ENCODE data around the gene RAB40AL. TPM values are rescaled to one million over a fixed set of nuclear protein-coding genes. Genes with fewer than 3 reads are reported as not detected.

The RAB40AL gene
- total and polyA plus RNA-seq, 2 experiments from 2014 or later = 0.34 to 0.83 TPM

GRCh38 chrX:102892103-102892502 is 45.0 kb upstream of the RAB40AL start:
- Histone ChIP-seq H3K4me1 (ENCODE audit: insufficient read depth) (no peaks in the 10 kb centered on the region), H3K27ac (ENCODE audit: low read depth) (no peak overlapping the region), H4K20me1 (replicated peaks; ENCODE audit: insufficient read depth) (no peaks in the 10 kb centered on the region), H3K9me2 (ENCODE audit: insufficient read depth) (no peaks in the 10 kb centered on the region), H3K4me2 (no peak overlapping the region), H2AFZ (no peak overlapping the region), H3F3A (replicated peaks; ENCODE audit: low read depth) (no peaks in the 10 kb centered on the region), H3K36me3 (ENCODE audit: insufficient read depth) (no peaks in the 10 kb centered on the region), H3K79me2 (replicated peaks; ENCODE audit: insufficient read depth) (no peaks in the 10 kb centered on the region), H3K27me3 (ENCODE audit: insufficient read depth) (no peaks in the 10 kb centered on the region), H3K4me3 (no peak overlapping the region)
- no peaks in the 10 kb centered on the region for H3K4me1 Mint-ChIP-seq
- ATAC-seq (no peak), DNase-seq (ENCODE audit: low spot score) (no peak)
- no peak overlapping the region for H3K27ac Mint-ChIP-seq
- H3K4me3 Mint-ChIP-seq = no peak overlapping the region
- no peak for TF ChIP-seq JUNB (IDR thresholded peaks at IDR 0.05; ENCODE audit: unreplicated experiment)
- no peak for TF ChIP-seq EZH2phosphoT487 (IDR thresholded peaks at IDR 0.05; ENCODE audit: unreplicated experiment)
- no peak for TF ChIP-seq ZNF114 (CRISPR knock-in tag; IDR thresholded peaks at IDR 0.05)
- TF ChIP-seq, protein P1, sequence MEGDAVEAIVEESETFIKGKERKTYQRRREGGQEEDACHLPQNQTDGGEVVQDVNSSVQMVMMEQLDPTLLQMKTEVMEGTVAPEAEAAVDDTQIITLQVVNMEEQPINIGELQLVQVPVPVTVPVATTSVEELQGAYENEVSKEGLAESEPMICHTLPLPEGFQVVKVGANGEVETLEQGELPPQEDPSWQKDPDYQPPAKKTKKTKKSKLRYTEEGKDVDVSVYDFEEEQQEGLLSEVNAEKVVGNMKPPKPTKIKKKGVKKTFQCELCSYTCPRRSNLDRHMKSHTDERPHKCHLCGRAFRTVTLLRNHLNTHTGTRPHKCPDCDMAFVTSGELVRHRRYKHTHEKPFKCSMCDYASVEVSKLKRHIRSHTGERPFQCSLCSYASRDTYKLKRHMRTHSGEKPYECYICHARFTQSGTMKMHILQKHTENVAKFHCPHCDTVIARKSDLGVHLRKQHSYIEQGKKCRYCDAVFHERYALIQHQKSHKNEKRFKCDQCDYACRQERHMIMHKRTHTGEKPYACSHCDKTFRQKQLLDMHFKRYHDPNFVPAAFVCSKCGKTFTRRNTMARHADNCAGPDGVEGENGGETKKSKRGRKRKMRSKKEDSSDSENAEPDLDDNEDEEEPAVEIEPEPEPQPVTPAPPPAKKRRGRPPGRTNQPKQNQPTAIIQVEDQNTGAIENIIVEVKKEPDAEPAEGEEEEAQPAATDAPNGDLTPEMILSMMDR (conservative IDR thresholded peaks at IDR 0.05; ENCODE audit: low read depth in 2 of 2) = no peak
- no peak for TF ChIP-seq EZH2 (IDR thresholded peaks at IDR 0.05; ENCODE audit: low read depth, unreplicated experiment)
- TF ChIP-seq POLR2AphosphoS5 (IDR thresholded peaks at IDR 0.05; ENCODE audit: low read depth) = no peak
- TF ChIP-seq ETS1 (IDR thresholded peaks at IDR 0.05) = no peak
- TF ChIP-seq NANOG (IDR thresholded peaks at IDR 0.05; ENCODE audit: borderline replicate concordance) = no peak
- TF ChIP-seq, protein P2, sequence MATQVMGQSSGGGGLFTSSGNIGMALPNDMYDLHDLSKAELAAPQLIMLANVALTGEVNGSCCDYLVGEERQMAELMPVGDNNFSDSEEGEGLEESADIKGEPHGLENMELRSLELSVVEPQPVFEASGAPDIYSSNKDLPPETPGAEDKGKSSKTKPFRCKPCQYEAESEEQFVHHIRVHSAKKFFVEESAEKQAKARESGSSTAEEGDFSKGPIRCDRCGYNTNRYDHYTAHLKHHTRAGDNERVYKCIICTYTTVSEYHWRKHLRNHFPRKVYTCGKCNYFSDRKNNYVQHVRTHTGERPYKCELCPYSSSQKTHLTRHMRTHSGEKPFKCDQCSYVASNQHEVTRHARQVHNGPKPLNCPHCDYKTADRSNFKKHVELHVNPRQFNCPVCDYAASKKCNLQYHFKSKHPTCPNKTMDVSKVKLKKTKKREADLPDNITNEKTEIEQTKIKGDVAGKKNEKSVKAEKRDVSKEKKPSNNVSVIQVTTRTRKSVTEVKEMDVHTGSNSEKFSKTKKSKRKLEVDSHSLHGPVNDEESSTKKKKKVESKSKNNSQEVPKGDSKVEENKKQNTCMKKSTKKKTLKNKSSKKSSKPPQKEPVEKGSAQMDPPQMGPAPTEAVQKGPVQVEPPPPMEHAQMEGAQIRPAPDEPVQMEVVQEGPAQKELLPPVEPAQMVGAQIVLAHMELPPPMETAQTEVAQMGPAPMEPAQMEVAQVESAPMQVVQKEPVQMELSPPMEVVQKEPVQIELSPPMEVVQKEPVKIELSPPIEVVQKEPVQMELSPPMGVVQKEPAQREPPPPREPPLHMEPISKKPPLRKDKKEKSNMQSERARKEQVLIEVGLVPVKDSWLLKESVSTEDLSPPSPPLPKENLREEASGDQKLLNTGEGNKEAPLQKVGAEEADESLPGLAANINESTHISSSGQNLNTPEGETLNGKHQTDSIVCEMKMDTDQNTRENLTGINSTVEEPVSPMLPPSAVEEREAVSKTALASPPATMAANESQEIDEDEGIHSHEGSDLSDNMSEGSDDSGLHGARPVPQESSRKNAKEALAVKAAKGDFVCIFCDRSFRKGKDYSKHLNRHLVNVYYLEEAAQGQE (IDR thresholded peaks at IDR 0.05; ENCODE audit: unreplicated experiment) = no peak
- no peaks in the 10 kb centered on the region for H3K9me3 Mint-ChIP-seq
- peaks cover 2% of the 10 kb centered on the region; the same call in 2 of the 3 replicates for H3K36me3 Mint-ChIP-seq (ENCODE audit: low read depth)
- no peaks in the 10 kb centered on the region for H3K27me3 Mint-ChIP-seq (ENCODE audit: insufficient read depth, low read depth, poor library complexity)

Measured in GM23338 (cell line).